SK-N-MC (cell line): ENCODE measurements around the gene NR0B2.

Experiments
- EZH2 ChIP-seq: fragments of 200-600 bp; sonication (generic); IDR thresholded peaks from one replicate; pipeline ENCODE4 v1.6.1; 2017; ENCODE audit warnings: antibody characterized with exemption
- FOXP2 ChIP-seq: optimal IDR thresholded peaks from 2 replicates; pipeline ENCODE3; 2011; ENCODE audit warnings: mild to moderate bottlenecking, moderate library complexity; ENCODE audit not compliant: insufficient read depth; ENCODE audit errors: extremely low read length, control extremely low read depth
- POLR2AphosphoS5 ChIP-seq: IDR thresholded peaks from 2 replicates; pipeline ENCODE4 v1.6.1; 2012; ENCODE audit warnings: mild to moderate bottlenecking, low read depth, low read length, borderline replicate concordance

- TF ChIP-seq POLR2AphosphoS5 = no peak
- no peak for TF ChIP-seq EZH2
- no peak for TF ChIP-seq FOXP2
Measured at GRCh38 chr1:26922431-26922729, 8.6 kb upstream of the NR0B2 start.
